ENCODE measurements around the gene DPF3. TPM values are rescaled to one million over a fixed set of nuclear protein-coding genes. Genes with fewer than 3 reads are reported as not detected.

Gene DPF3
- total RNA-seq, 2 donors from 2014 or later: 11.0 TPM; not detected in 1

- TF ChIP-seq POLR2A (IDR thresholded peaks at IDR 0.05) (no peak), CTCF (IDR thresholded peaks at IDR 0.05) (no peak)
- DNase-seq (ENCODE audit: low spot score): no peak
- 89% methylated on average over 43 of the region's 43 CpGs for WGBS
- Histone ChIP-seq H3K4me3 (no peak overlapping the region), H3K9me3 (no peaks in the 10 kb centered on the region), H3K36me3 (no peaks in the 10 kb centered on the region), H3K27ac (no peak overlapping the region), H3K27me3 (replicated peaks; ENCODE audit: insufficient read depth) (no peaks in the 10 kb centered on the region), H3K4me1 (replicated peaks) (no peaks in the 10 kb centered on the region)
- intact Hi-C loops (cut with DNase I): no loop called here
These were observed 35.6 kb upstream of the DPF3 start for GRCh38 chr14:72929316-72930080.

GRCh38 chr14:72928872-72929271 lies 35.0 kb upstream of the DPF3 start:
- no peaks in the 10 kb centered on the region for H3K36me3 ChIP-seq
- no peak overlapping the region for H3K4me3 ChIP-seq
- no peaks in the 10 kb centered on the region for H3K27me3 ChIP-seq (replicated peaks; ENCODE audit: insufficient read depth)
- H3K4me1 ChIP-seq (replicated peaks): no peaks in the 10 kb centered on the region
- intact Hi-C loops (cut with DNase I): no loop called here
- TF ChIP-seq POLR2A (IDR thresholded peaks at IDR 0.05) (no peak), CTCF (IDR thresholded peaks at IDR 0.05) (no peak), POLR2AphosphoS5 (IDR thresholded peaks at IDR 0.05) (no peak)
- no peak overlapping the region for H3K27ac ChIP-seq
- WGBS: 93% methylated on average over 21 of the region's 21 CpGs
- no peak for DNase-seq (ENCODE audit: low spot score)
- H3K9me3 ChIP-seq: no peaks in the 10 kb centered on the region

- WGBS: 1% methylated on average over 49 of the region's 59 CpGs
- Histone ChIP-seq H3K27me3 (replicated peaks; ENCODE audit: insufficient read depth) (no peaks in the 10 kb centered on the region), H3K36me3 (no peaks in the 10 kb centered on the region), H3K4me1 (replicated peaks) (no peaks in the 10 kb centered on the region), H3K27ac (peak within 1 kb of the TSS; percentile 33 to 53), H3K9me3 (no peaks in the 10 kb centered on the region), H3K4me3 (peak within 1 kb of the TSS; percentile 53 to 55)
- intact Hi-C loops (cut with DNase I): no loop called here
- peak; percentile 97 for DNase-seq (ENCODE audit: low spot score)
- peak; percentile 89 for TF ChIP-seq POLR2AphosphoS5 (IDR thresholded peaks at IDR 0.05)
- TF ChIP-seq POLR2A (IDR thresholded peaks at IDR 0.05): no peak
- peak in 1 of 4 experiments; percentile 7 for TF ChIP-seq CTCF (IDR thresholded peaks at IDR 0.05)
These were observed 32.6 kb upstream of the DPF3 start, which contains the start of gene DCAF4 for GRCh38 chr14:72926292-72927028. Gene DCAF4 (plus strand): TSS chr14:72926464. CDS start chr14:72937979, 11,515 bp downstream.

GRCh38 chr14:72925815-72926291 lies 32.0 kb upstream of the DPF3 start:
- 4% methylated on average over 33 of the region's 33 CpGs for WGBS
- intact Hi-C loops (cut with DNase I): no loop called here
- peak overlapping the region; percentile 53 to 55 for H3K4me3 ChIP-seq
- no peak for DNase-seq (ENCODE audit: low spot score)
- no peaks in the 10 kb centered on the region for H3K9me3 ChIP-seq
- no peaks in the 10 kb centered on the region for H3K4me1 ChIP-seq (replicated peaks)
- H3K27ac ChIP-seq: no peak overlapping the region
- TF ChIP-seq POLR2AphosphoS5 (IDR thresholded peaks at IDR 0.05): no peak
- H3K27me3 ChIP-seq (replicated peaks; ENCODE audit: insufficient read depth): no peaks in the 10 kb centered on the region
- no peaks in the 10 kb centered on the region for H3K36me3 ChIP-seq

GRCh38 chr14:72925171-72925759 lies 31.4 kb upstream of the DPF3 start:
- 80% methylated on average over 22 of the region's 22 CpGs for WGBS
- DNase-seq (ENCODE audit: low spot score): no peak
- intact Hi-C loops (cut with DNase I): no loop called here
- Histone ChIP-seq H3K4me3 (peak overlapping the region in 1 of 2 donors; percentile 53), H3K27me3 (replicated peaks; ENCODE audit: insufficient read depth) (no peaks in the 10 kb centered on the region), H3K36me3 (no peaks in the 10 kb centered on the region), H3K9me3 (no peaks in the 10 kb centered on the region), H3K27ac (no peak overlapping the region), H3K4me1 (replicated peaks) (no peaks in the 10 kb centered on the region)
- TF ChIP-seq POLR2A (IDR thresholded peaks at IDR 0.05): no peak
- TF ChIP-seq POLR2AphosphoS5 (IDR thresholded peaks at IDR 0.05): no peak
- no peak for TF ChIP-seq CTCF (IDR thresholded peaks at IDR 0.05)

Data from prostate gland (tissue), 2 donors.